Neural progenitor cell (in vitro differentiated cells): ENCODE measurements around the gene SLC46A2. TPM values are rescaled to one million over a fixed set of nuclear protein-coding genes. Genes with fewer than 3 reads are reported as not detected.

Experiments
- DNase-seq: peaks from one replicate; pipeline ENCODE4 v3.0.0-alpha.2; 2016; ENCODE audit warnings: low spot score
- H2AFZ ChIP-seq: fragments of 200-600 bp; sonication (generic); replicated peaks from 2 replicates; pipeline ENCODE4 v1.6.1; 2016; ENCODE audit warnings: antibody characterized with exemption
- H3F3A ChIP-seq: fragments of 200-600 bp; sonication (generic); 2 replicates; pipeline ENCODE4 v1.6.1; 2016; ENCODE audit warnings: antibody characterized with exemption, low read depth
- H3K27ac ChIP-seq: fragments of 200-600 bp; sonication (generic); 2 replicates; pipeline ENCODE4 v1.5.1; 2016; ENCODE audit warnings: mild to moderate bottlenecking
- H3K27me3 ChIP-seq: fragments of 200-600 bp; sonication (generic); 2 replicates; pipeline ENCODE4 v1.6.1; 2016; ENCODE audit warnings: mild to moderate bottlenecking, moderate library complexity
- H3K36me3 ChIP-seq: fragments of 200-600 bp; sonication (generic); 2 replicates; pipeline ENCODE4 v1.5.1; 2016
- H3K4me1 ChIP-seq: fragments of 200-600 bp; sonication (generic); 2 replicates; pipeline ENCODE4 v1.6.1; 2016; ENCODE audit warnings: mixed run types
- H3K4me2 ChIP-seq: fragments of 200-600 bp; sonication (generic); 2 replicates; pipeline ENCODE4 v1.6.1; 2016
- H3K4me3 ChIP-seq: fragments of 200-600 bp; sonication (generic); 2 replicates; pipeline ENCODE4 v1.5.1; 2016
- H3K79me2 ChIP-seq: fragments of 200-600 bp; sonication (generic); 2 replicates; pipeline ENCODE4 v1.6.1; 2016; ENCODE audit warnings: low read depth
- H3K9ac ChIP-seq: fragments of 200-600 bp; sonication (generic); 2 replicates; pipeline ENCODE4 v1.6.1; 2016
- H3K9me3 ChIP-seq: fragments of 200-600 bp; sonication (generic); 2 replicates; pipeline ENCODE4 v1.5.1; 2016; ENCODE audit warnings: low read depth
- H4K20me1 ChIP-seq: fragments of 200-600 bp; sonication (generic); 2 replicates; pipeline ENCODE4 v1.6.1; 2016; ENCODE audit warnings: low read depth
- H3K27ac Mint-ChIP-seq: 3 replicates; pipeline ENCODE4 v1.8.0; 2021; ENCODE audit warnings: mixed read lengths
- H3K27me3 Mint-ChIP-seq: 2 replicates; pipeline ENCODE4 v1.8.0; 2022; ENCODE audit warnings: low read depth, mild to moderate bottlenecking, inconsistent platforms, moderate library complexity, mixed read lengths; ENCODE audit not compliant: insufficient read depth
- H3K36me3 Mint-ChIP-seq: 3 replicates; pipeline ENCODE4 v1.8.0; 2021; ENCODE audit warnings: mixed read lengths
- H3K4me1 Mint-ChIP-seq: 3 replicates; pipeline ENCODE4 v1.8.0; 2021; ENCODE audit warnings: mixed read lengths
- H3K4me3 Mint-ChIP-seq: 3 replicates; pipeline ENCODE4 v1.8.0; 2021; ENCODE audit warnings: mild to moderate bottlenecking, moderate library complexity, mixed read lengths
- H3K9me3 Mint-ChIP-seq: 3 replicates; pipeline ENCODE4 v1.8.0; 2020; ENCODE audit warnings: mixed read lengths
- EZH2 ChIP-seq: fragments of 200-600 bp; sonication (generic); IDR thresholded peaks from 2 replicates; pipeline ENCODE4 v1.6.1; 2017; ENCODE audit warnings: antibody characterized with exemption, mild to moderate bottlenecking, moderate library complexity
- EZH2phosphoT487 ChIP-seq: fragments of 200-600 bp; sonication (generic); IDR thresholded peaks from 2 replicates; pipeline ENCODE4 v1.6.1; 2017; ENCODE audit warnings: antibody characterized with exemption
- total RNA-seq: library from RNA; depleted of rRNA; stranded (reverse); fragments of >200 nt; gene quantifications from 2 replicates; pipeline ENCODE4 v1.2.3, GENCODE V29; 2015; ENCODE audit warnings: low replicate concordance
- TF ChIP-seq, protein P1 (sequence below): fragments of 200-600 bp; sonication (generic); IDR thresholded peaks from 2 replicates; pipeline ENCODE4 v1.5.1; 2017; ENCODE audit warnings: antibody characterized with exemption, mild to moderate bottlenecking

The SLC46A2 gene
- total RNA-seq, 1 donor from 2014 or later: not detected

DNA sequence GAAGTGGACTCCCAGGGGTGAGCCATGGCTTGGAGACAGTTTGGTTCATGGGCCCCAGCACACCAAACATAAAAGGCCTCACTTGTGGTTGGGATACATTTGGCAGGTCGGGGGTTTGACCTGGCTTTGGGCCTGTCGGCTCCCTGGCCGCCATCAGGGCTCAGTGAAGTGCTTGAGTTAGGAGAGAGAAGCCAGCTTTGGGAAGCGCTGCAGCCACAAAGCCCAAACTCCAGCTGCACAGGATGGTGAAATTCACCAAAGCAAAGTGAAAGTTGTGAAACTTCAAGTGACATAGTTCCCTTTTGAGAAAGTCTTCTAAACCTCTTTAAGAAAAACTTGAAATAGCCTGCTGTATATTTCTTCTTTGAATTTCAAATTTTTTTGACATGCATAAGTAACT lies 27.5 kb downstream of the SLC46A2 start:
- Histone ChIP-seq H3K9ac (no peak overlapping the region), H3K4me2 (no peak overlapping the region), H2AFZ (no peak overlapping the region), H3K9me3 (no peaks in the 10 kb centered on the region), H3K36me3 (no peaks in the 10 kb centered on the region), H3F3A (no peaks in the 10 kb centered on the region), H3K27ac (no peak overlapping the region), H3K4me3 (no peak overlapping the region), H3K4me1 (no peaks in the 10 kb centered on the region), H3K79me2 (no peaks in the 10 kb centered on the region), H3K27me3 (no peaks in the 10 kb centered on the region), H4K20me1 (no peaks in the 10 kb centered on the region)
- Mint-ChIP-seq H3K9me3 (peaks cover 5% of the 10 kb centered on the region), H3K4me1 (peaks cover 11% of the 10 kb centered on the region), H3K27me3 (no peaks in the 10 kb centered on the region), H3K4me3 (no peak overlapping the region), H3K27ac (no peak overlapping the region), H3K36me3 (peaks cover 15% of the 10 kb centered on the region)
- no peak for TF ChIP-seq EZH2
- TF ChIP-seq, protein P1, sequence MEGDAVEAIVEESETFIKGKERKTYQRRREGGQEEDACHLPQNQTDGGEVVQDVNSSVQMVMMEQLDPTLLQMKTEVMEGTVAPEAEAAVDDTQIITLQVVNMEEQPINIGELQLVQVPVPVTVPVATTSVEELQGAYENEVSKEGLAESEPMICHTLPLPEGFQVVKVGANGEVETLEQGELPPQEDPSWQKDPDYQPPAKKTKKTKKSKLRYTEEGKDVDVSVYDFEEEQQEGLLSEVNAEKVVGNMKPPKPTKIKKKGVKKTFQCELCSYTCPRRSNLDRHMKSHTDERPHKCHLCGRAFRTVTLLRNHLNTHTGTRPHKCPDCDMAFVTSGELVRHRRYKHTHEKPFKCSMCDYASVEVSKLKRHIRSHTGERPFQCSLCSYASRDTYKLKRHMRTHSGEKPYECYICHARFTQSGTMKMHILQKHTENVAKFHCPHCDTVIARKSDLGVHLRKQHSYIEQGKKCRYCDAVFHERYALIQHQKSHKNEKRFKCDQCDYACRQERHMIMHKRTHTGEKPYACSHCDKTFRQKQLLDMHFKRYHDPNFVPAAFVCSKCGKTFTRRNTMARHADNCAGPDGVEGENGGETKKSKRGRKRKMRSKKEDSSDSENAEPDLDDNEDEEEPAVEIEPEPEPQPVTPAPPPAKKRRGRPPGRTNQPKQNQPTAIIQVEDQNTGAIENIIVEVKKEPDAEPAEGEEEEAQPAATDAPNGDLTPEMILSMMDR: no peak
- TF ChIP-seq EZH2phosphoT487: no peak
- no peak for DNase-seq

DNA sequence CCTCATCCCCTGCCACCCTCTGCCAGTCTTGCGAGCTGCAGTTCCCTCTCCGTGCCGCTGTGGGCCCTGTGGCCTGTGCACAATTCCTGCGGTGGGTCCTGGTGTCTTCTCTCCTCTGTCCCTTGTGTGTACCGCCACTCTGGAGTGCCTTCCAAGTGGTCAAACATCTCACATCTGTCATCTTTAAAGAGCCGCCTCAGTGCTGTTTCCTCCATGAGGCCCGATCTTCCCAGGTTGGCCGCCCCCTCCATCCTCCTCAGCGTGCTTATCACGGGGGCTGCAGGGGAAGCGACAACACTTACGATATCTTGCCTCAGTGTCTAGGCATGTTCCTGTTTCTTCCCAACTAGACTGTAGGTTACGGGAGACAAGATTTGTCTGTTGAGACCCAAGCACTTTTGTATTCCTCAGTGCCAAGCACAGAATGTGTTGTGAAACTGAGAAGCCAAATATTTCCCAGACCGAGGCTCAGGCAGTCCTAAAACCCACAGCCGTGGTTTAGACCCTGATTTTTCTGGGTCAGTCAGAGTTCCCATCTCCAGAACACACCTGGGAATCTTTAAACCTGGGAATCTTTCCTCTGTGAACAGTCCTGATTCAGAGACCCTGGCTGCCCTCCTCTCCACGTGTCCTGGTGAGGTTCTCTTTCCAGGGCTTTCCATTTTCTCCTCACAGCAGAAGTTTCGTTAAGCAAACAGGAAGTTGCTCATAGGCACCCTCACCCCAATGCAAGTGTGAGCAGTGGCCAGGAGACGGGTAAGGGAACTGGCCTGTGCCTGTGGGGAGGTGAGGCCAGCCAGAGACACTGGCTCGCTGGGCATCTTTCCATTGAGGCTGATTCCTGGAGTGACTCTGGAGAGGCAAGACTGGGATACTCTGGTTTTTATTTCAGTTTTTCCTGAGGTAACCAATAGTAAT lies 28.8 kb downstream of the SLC46A2 start:
- Histone ChIP-seq H3K4me2 (no peak overlapping the region), H3K4me1 (no peaks in the 10 kb centered on the region), H3K9ac (no peak overlapping the region), H4K20me1 (no peaks in the 10 kb centered on the region), H3K9me3 (no peaks in the 10 kb centered on the region), H3K79me2 (no peaks in the 10 kb centered on the region), H3K4me3 (no peak overlapping the region), H2AFZ (no peak overlapping the region), H3F3A (no peaks in the 10 kb centered on the region), H3K27ac (no peak overlapping the region), H3K27me3 (no peaks in the 10 kb centered on the region), H3K36me3 (no peaks in the 10 kb centered on the region)
- no peak for DNase-seq
- TF ChIP-seq, protein P1: no peak
- TF ChIP-seq EZH2phosphoT487 (no peak), EZH2 (no peak)
- H3K9me3 Mint-ChIP-seq: peaks cover 3% of the 10 kb centered on the region
- no peaks in the 10 kb centered on the region for H3K27me3 Mint-ChIP-seq
- H3K36me3 Mint-ChIP-seq: peaks cover 12% of the 10 kb centered on the region
- peaks cover 3% of the 10 kb centered on the region for H3K4me1 Mint-ChIP-seq
- no peak overlapping the region for H3K27ac Mint-ChIP-seq
- no peak overlapping the region for H3K4me3 Mint-ChIP-seq

DNA sequence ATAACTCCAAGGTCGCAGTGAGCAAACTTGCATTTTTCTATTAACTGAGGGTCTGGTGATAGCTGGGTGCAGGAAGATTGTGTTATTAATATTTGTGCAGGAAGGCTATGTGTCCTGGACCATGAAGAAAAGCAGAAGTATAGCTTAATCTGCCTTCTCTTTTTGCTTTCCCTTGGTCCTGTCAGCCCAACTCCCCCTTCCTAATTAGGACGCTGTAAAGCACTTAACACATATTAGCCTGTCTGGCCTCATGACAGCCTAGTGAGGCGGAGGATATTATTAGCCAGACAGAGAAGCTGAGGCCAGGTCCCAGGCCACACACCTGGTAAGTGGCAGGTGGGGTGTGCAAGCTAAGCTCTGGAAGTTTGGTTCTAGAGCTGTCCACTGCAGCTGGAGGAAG lies 29.5 kb downstream of the SLC46A2 start:
- Histone ChIP-seq H3K9me3 (no peaks in the 10 kb centered on the region), H2AFZ (no peak overlapping the region), H3K4me1 (no peaks in the 10 kb centered on the region), H3K4me3 (no peak overlapping the region), H3K79me2 (no peaks in the 10 kb centered on the region), H3K27me3 (no peaks in the 10 kb centered on the region), H3K9ac (no peak overlapping the region), H3K4me2 (no peak overlapping the region), H3K27ac (no peak overlapping the region), H4K20me1 (no peaks in the 10 kb centered on the region), H3K36me3 (no peaks in the 10 kb centered on the region), H3F3A (no peaks in the 10 kb centered on the region)
- TF ChIP-seq, protein P1: no peak
- TF ChIP-seq EZH2phosphoT487 (no peak), EZH2 (no peak)
- no peak for DNase-seq
- Mint-ChIP-seq H3K4me3 (no peak overlapping the region), H3K4me1 (peaks cover 3% of the 10 kb centered on the region), H3K36me3 (peaks cover 10% of the 10 kb centered on the region), H3K27ac (no peak overlapping the region), H3K9me3 (peaks cover 3% of the 10 kb centered on the region), H3K27me3 (no peaks in the 10 kb centered on the region)
